NK-92 treated with Interleukin-12 subunit alpha and Interleukin-12 subunit beta, amount 100 ng/mL, for 24 hours (cell line): ENCODE results near the gene LMNB1.
"Not testable (repeated sequence)": the region's sequence is repeated elsewhere in the genome, so short reads cannot be mapped to it uniquely, and the experiment has no call there.

Experiments used
- DNase-seq: peaks from one replicate; lab custom pipeline; 2025; lab: John Stamatoyannopoulos, UW

The LMNB1 gene

DNA sequence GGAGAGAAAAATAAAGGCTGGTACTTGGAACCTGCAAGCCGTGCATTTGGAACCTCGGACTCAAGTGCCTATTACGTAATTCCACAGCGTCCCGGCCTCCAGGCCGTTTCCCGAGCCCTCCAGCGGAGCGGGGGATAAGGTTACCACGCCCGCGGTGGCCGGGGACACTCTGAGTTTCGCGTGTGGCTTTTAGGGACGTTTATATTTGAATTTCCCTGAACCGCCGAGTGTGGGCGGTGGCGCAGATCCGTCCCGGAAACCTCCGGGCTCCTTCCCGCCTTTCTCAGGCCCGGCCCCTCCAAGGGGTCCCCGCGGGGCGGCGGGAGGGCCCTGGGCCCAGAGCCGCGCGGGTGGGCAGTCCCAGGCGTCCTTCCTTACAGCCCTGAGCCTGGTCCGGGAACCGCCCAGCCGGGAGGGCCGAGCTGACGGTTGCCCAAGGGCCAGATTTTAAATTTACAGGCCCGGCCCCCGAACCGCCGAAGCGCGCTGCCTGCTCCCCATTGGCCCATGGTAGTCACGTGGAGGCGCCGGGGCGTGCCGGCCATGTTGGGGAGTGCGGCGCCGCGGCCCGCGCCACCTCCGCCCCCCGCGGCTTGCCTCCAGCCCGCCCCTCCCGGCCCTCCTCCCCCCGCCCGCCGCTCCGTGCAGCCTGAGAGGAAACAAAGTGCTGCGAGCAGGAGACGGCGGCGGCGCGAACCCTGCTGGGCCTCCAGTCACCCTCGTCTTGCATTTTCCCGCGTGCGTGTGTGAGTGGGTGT lies at the start of gene LMNB1:
LMNB1 (plus strand) TSS at position 638 of the 758 bp plus-strand sequence. CDS start 373 bp downstream, outside the sequence.
- DNase-seq = peak; percentile 96

- DNase-seq = no peak
Measured at GRCh38 chr5:126732716-126733115, 44.2 kb upstream of the LMNB1 start.

- DNase-seq = not testable (repeated sequence)
Measured at GRCh38 chr5:126734573-126734972, 42.4 kb upstream of the LMNB1 start.

DNA sequence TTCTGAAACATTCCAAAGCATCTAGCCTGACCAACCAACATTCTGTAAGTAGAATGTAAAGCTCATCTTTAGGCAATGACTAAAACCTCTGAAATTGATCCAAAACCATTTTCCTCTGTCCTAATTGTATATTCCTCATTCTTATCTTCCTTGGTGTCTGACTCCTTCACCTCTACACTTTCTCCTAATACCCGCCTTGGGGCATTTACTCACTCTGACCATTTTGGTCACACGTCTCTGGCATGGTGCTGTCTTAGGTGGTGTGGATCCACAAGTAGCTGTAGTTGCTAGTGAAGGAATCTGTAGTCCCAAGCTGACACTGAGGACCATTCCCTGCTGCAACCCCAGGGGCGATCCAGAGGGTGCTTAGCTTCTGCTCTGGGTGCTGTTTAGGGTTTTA lies 40.8 kb upstream of the LMNB1 start:
- no peak for DNase-seq

GRCh38 chr5:126741361-126741760 lies 35.6 kb upstream of the LMNB1 start:
- DNase-seq = no peak

GRCh38 chr5:126742425-126742824 lies 34.5 kb upstream of the LMNB1 start:
- no peak for DNase-seq

DNA sequence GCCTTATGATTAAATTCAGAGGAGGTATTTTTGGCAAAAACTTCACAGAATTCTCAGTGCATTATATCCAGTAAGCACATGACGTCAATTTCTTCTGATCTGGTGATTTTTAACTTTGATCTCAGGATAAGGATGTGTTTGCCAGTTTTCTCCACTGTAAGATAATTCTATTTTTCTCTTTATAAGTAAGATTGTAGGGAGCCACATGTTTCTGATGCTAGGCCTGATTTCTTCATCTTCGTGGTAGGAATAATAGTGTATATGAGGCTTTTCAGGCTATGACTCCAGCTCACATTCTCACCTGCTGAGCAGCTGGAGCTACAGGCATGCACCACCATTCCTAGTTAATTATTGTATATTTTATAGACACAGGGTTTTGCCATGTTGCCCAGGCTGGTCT lies 32.1 kb upstream of the LMNB1 start:
- DNase-seq = no peak

GRCh38 chr5:126745259-126745992 lies 31.5 kb upstream of the LMNB1 start:
- DNase-seq = no peak

- DNase-seq = no peak
Measured at GRCh38 chr5:126746290-126746689, 30.6 kb upstream of the LMNB1 start.

DNA sequence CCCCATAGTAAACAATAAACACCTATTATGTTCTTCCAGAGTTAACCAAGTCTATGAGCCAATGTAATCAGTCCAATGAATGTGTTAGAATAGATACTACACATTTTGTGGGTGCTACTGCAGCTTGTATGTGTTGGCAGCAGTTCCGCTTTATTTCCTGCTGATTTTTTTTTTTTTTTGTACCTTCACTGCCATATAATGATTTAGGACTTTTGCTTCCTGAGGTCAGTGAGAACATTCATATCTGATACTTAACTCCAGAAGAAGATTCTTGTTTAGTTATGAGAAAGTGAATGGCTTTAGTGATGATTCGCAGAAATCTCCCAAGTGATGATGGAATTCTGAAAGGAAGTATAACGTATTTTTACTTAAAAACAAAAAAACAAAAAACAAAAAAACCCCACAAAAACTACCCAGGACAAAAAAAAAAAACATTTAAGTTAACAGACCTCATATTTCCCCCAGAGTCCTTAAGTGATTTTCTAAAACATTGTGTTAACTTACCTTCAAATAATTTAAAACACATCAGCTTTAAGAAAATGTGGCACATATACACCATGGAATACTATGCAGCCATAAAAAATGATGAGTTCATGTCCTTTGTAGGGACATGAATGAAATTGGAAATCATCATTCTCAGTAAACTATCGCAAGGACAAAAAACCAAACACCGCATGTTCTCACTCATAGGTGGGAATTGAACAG lies 24.7 kb upstream of the LMNB1 start:
- no peak for DNase-seq

GRCh38 chr5:126753227-126753626 lies 23.7 kb upstream of the LMNB1 start:
- DNase-seq = no peak

GRCh38 chr5:126754609-126755008 lies 22.3 kb upstream of the LMNB1 start:
- no peak for DNase-seq

- no peak for DNase-seq
Measured at GRCh38 chr5:126755593-126755992, 21.3 kb upstream of the LMNB1 start.

DNA sequence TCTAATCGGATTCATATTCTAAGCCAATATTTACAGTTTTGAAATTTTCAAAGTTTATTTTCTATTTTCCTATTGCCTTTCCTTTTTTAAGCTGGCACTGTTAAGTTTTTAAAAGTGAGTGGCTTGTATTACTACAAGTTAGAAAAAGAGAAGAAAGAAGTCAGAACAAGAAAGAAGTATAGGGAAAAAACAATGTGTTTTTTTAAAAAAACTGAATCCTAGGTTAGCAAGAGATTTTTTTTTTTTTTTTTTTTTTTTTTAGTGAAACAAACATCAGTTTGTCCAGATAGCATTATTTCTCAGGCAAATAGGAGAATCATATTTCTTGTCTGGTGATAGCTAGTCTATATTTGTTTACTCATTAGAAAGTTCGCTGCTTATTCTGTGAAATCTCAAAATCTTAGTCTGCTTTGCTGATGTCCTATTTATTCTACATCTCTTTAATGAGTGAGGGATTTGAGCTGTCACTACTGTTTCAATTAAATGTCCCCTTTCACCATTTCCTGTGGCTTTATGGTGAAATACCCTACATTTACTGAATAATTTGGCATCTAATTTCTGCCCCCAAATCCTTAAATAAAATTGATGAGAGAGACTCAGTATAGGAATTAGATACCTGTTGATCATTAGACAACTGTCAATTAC lies 19.1 kb upstream of the LMNB1 start:
- DNase-seq = no peak

DNA sequence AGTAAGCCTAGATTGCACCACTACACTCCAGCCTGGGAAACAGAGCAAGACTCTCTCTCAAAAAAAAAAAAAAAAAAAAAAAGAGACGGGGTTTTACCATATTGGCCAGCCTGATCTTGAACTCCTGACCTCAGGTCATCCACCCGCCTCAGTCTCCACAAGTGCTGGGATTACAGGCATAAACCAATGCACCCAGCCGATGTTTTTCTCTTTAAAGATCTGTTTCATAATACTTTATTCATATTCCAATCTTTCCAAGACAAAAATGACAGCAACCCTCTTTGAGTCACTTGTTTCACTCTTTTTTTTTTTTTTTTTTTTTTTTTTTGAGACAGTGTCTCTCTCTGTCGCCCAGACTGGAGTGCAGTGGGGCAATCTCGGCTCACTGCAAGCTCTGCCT lies 13.6 kb upstream of the LMNB1 start:
- DNase-seq = no peak

- no peak for DNase-seq
Measured at GRCh38 chr5:126769703-126770102, 7.2 kb upstream of the LMNB1 start.

- not testable (repeated sequence) for DNase-seq
Measured at GRCh38 chr5:126773536-126773935, 3.4 kb upstream of the LMNB1 start.

DNA sequence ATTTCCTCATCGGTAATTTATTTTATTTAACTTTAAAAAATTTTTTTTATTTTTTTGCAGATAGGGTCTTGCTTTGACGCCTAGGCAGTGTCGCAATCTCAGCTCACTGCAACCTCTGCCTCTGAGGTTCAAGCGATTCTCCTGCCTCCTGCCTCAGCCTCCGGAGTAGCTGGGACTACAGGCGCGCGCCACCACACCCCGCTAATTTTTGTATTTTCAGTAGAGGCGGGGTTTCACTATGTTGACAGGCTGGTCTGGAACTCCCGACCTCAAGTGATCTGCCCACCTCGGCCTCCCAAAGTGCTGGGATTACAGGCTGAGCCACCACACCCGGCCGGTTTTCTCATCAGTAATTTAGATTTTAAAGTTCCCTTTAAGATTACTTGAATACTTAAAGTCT lies 2.3 kb upstream of the LMNB1 start:
- not testable (repeated sequence) for DNase-seq

DNA sequence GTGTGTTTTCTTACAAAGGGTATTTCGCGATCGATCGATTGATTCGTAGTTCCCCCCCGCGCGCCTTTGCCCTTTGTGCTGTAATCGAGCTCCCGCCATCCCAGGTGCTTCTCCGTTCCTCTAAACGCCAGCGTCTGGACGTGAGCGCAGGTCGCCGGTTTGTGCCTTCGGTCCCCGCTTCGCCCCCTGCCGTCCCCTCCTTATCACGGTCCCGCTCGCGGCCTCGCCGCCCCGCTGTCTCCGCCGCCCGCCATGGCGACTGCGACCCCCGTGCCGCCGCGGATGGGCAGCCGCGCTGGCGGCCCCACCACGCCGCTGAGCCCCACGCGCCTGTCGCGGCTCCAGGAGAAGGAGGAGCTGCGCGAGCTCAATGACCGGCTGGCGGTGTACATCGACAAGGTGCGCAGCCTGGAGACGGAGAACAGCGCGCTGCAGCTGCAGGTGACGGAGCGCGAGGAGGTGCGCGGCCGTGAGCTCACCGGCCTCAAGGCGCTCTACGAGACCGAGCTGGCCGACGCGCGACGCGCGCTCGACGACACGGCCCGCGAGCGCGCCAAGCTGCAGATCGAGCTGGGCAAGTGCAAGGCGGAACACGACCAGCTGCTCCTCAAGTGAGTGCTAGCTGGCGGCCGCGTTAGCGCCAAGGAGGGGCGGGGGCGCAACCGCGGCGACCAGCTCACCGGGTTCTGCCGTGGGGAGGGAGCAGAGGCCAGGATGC lies 480 bp downstream of the LMNB1 start:
- DNase-seq = peak; percentile 73

- peak; percentile 96 for DNase-seq
Measured at GRCh38 chr5:126777975-126778674, 1.2 kb downstream of the LMNB1 start.
